B cell (primary cell): Measurements from ENCODE around the gene SLAMF9.

Source experiments
- EZH2 ChIP-seq: IDR thresholded peaks from 2 replicates; pipeline ENCODE4 v1.6.1; 2012; ENCODE audit warnings: borderline replicate concordance, low read depth, mild to moderate bottlenecking, moderate library complexity, low read length; ENCODE audit not compliant: insufficient read depth, poor library complexity, severe bottlenecking
- TF ChIP-seq, protein P1 (sequence below): fragments of 200-600 bp; IDR thresholded peaks from one replicate; pipeline ENCODE4 v1.8.0; 2022; ENCODE audit warnings: antibody characterized with exemption, mild to moderate bottlenecking

DNA sequence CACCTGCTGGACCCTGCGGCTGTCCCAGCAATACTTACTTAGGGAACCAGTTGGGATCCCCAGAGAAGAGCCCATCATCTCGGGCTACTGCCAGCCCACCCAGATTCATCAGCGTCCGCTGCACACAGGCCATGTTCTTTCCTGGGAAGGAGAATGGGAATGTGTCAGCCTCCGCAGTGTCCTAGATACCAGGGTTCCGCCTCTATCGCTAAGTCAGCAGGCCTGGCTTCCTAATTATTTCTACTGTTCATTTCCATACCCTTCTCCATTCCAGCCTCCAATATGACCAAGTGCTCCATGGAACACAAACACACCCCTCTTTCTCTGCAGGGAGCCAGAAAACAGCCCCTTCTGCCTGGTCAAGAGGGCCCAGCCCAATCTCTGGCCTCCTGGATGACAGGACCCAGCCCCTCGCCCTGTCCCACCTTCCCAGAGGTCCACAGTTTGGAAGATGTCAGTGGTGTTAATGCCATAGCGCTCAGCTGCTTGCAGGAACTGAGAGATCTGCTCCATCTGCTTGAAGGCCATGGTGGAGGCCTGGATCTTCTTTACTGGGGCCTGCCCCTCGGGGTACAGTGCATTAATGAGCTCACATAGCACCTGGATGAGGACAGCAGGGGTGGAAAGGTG is 34.7 kb downstream of the SLAMF9 start:
- TF ChIP-seq, protein P1, sequence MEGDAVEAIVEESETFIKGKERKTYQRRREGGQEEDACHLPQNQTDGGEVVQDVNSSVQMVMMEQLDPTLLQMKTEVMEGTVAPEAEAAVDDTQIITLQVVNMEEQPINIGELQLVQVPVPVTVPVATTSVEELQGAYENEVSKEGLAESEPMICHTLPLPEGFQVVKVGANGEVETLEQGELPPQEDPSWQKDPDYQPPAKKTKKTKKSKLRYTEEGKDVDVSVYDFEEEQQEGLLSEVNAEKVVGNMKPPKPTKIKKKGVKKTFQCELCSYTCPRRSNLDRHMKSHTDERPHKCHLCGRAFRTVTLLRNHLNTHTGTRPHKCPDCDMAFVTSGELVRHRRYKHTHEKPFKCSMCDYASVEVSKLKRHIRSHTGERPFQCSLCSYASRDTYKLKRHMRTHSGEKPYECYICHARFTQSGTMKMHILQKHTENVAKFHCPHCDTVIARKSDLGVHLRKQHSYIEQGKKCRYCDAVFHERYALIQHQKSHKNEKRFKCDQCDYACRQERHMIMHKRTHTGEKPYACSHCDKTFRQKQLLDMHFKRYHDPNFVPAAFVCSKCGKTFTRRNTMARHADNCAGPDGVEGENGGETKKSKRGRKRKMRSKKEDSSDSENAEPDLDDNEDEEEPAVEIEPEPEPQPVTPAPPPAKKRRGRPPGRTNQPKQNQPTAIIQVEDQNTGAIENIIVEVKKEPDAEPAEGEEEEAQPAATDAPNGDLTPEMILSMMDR: no peak
- TF ChIP-seq EZH2: no peak
